Muscle layer of duodenum (tissue), 2 donors: ENCODE results near the gene SIL1.

Experiments used
- H3K27ac ChIP-seq: one replicate; pipeline ENCODE4 v1.7.0; 2013; ENCODE audit warnings: mild to moderate bottlenecking, low read length
- H3K27me3 ChIP-seq: one replicate; pipeline ENCODE4 v1.7.0; 2013; ENCODE audit warnings: low read depth, mild to moderate bottlenecking, control low read depth, low read length
- H3K36me3 ChIP-seq, 2 donors: one replicate each; pipeline ENCODE4 v1.7.0; 2013; ENCODE audit warnings: low read length in 2 of 2, control low read depth in 1 of 2, mild to moderate bottlenecking in 1 of 2; ENCODE audit not compliant: insufficient read depth in 2 of 2, control insufficient read depth in 1 of 2
- H3K4me1 ChIP-seq, 2 donors: one replicate each; pipeline ENCODE4 v1.7.0; 2013; ENCODE audit warnings: low read length in 2 of 2, mild to moderate bottlenecking in 2 of 2, control low read depth in 1 of 2, moderate library complexity in 1 of 2; ENCODE audit not compliant: insufficient read depth in 2 of 2, control insufficient read depth in 1 of 2
- H3K4me3 ChIP-seq, 2 donors: one replicate each; pipeline ENCODE4 v1.7.0; 2013; ENCODE audit warnings: low read length in 2 of 2, low read depth in 1 of 2, mild to moderate bottlenecking in 1 of 2
- H3K9me3 ChIP-seq, 2 donors: one replicate each; pipeline ENCODE4 v1.7.0; 2013; ENCODE audit warnings: low read length in 2 of 2, control low read depth in 1 of 2, mild to moderate bottlenecking in 1 of 2; ENCODE audit not compliant: control insufficient read depth in 1 of 2
- donor health status: healthy.

SIL1 gene

GRCh38 chr5:138964647-138965201, 233.4 kb downstream of the SIL1 start:
- H3K36me3 ChIP-seq, result no peaks in the 10 kb centered on the region
- H3K4me1 ChIP-seq, result no peaks in the 10 kb centered on the region
- H3K27me3 ChIP-seq, result no peaks in the 10 kb centered on the region
- no peaks in the 10 kb centered on the region for H3K9me3 ChIP-seq
- no peak overlapping the region for H3K4me3 ChIP-seq
- H3K27ac ChIP-seq, result no peak overlapping the region

DNA sequence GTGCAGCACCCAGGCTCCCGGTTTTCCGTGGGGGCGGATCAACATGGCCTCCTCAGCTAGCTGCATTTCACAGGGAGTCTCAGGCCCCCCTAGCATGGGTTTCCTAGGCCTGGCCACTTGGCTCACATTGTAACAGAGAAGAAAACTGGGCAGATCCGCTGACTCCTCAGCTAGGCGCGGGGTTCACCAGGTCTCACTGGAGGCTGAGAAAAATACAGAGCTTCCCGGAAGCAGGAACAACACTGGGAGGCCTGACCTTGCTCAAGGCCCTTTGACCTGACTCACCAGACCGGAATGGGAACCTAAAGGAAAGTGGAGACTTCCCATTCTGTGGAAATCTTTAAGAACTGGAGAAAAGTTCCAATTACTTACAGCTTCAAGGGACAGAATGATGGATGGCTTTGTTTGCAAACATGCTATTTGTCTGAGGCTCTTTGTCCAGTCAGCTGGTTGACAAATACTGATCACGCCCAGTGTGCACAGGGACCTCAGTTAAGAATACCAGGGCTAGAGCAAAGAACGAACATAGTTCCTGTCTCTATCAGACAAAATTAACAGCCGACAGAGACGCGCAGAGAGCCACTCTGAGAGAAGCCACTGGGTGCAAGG, 234.3 kb downstream of the SIL1 start:
- H3K27me3 ChIP-seq, result no peaks in the 10 kb centered on the region
- no peak overlapping the region for H3K4me3 ChIP-seq
- no peaks in the 10 kb centered on the region for H3K36me3 ChIP-seq
- H3K27ac ChIP-seq, result no peak overlapping the region
- no peaks in the 10 kb centered on the region for H3K4me1 ChIP-seq
- H3K9me3 ChIP-seq, result no peaks in the 10 kb centered on the region

DNA sequence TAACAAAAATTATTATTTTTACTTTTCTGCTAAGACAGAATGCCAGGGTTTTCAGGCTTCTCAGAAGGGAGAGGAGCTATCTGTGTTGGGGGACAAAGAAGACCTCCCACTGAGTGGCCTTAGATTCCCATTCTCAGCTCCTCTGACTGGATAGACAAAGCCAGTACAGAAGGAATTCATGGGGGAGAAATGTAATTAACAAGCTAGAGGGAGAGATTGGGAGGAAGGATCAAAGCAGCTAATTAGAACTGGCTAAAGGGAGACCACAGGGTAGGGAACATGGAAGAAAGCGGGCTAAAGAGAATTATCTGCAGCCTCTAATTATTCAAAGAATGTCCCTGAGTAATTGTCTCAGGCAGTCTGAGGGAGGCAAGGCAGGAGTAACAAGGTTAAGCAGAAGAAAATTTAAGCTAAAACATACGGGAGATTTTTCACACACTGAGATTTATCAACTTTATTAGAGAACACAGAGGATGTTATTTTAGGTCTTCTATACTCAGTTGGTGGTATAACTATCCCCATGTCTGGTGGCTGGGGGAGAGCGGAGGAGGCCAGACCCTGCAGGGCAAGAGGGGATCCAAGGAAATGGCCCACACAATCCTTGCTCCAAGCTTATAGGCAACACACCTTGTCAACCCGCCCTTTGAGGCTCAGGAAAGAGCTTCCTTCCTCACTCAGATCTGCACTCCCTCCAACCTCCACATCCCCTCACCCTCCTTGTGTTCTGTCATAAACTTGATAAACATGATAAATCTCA, 235.4 kb downstream of the SIL1 start:
- Histone ChIP-seq H3K4me1 (no peaks in the 10 kb centered on the region), H3K36me3 (no peaks in the 10 kb centered on the region), H3K27me3 (no peaks in the 10 kb centered on the region), H3K9me3 (no peaks in the 10 kb centered on the region), H3K4me3 (no peak overlapping the region), H3K27ac (no peak overlapping the region)

DNA sequence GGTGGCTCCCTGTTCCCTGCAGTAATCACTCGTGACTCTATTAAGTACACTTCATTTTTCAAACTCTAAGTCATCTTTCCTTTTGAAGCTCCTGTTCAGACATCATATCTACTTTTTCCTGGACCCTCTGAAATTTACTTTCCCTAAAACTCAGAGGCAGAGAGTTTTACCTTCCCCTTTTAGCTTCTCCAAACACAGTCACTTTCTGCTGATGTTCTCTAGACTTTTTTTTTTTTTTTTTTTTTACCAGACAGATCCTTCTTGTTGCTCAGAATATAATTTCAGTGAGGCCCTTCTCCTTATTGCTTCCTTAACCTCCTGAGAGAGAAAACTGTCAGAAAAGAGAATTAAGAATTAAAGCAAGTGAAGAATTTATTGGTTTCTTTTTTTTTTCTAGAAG, 236.4 kb downstream of the SIL1 start:
- no peaks in the 10 kb centered on the region for H3K27me3 ChIP-seq
- no peaks in the 10 kb centered on the region for H3K36me3 ChIP-seq
- H3K9me3 ChIP-seq, result no peaks in the 10 kb centered on the region
- H3K4me1 ChIP-seq, result no peaks in the 10 kb centered on the region
- no peak overlapping the region for H3K4me3 ChIP-seq
- no peak overlapping the region for H3K27ac ChIP-seq

GRCh38 chr5:138961221-138961620, 236.9 kb downstream of the SIL1 start:
- Histone ChIP-seq H3K4me3 (no peak overlapping the region), H3K27me3 (no peaks in the 10 kb centered on the region), H3K27ac (no peak overlapping the region), H3K4me1 (no peaks in the 10 kb centered on the region), H3K9me3 (no peaks in the 10 kb centered on the region), H3K36me3 (no peaks in the 10 kb centered on the region)

GRCh38 chr5:138960145-138960692, 237.9 kb downstream of the SIL1 start:
- H3K4me1 ChIP-seq, result peaks cover 5% of the 10 kb centered on the region in 2 donors
- no peaks in the 10 kb centered on the region for H3K27me3 ChIP-seq
- H3K4me3 ChIP-seq, result no peak overlapping the region
- no peak overlapping the region for H3K27ac ChIP-seq
- H3K36me3 ChIP-seq, result no peaks in the 10 kb centered on the region
- H3K9me3 ChIP-seq, result no peaks in the 10 kb centered on the region

DNA sequence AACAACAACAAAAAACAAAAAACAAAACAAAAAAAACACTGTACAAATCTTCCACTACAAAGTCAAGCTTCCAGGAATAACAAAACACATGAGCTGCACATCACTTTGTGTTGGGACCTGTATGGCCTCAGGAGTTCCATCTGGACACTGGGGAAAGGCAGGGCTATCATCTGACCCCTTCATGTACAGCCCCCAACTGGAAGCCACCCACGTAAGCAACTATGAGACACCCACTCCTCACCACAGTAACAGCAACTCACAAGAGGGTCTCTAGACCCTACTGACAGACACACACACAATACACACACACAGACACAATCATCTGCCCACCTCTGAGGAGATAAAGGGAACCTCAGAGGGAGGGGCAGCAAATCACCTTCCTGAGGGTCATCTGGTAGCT, 241.4 kb downstream of the SIL1 start:
- no peaks in the 10 kb centered on the region for H3K9me3 ChIP-seq
- no peak overlapping the region for H3K4me3 ChIP-seq
- peaks cover 22 to 36% of the 10 kb centered on the region in 2 donors for H3K4me1 ChIP-seq
- H3K27ac ChIP-seq, result no peak overlapping the region
- H3K27me3 ChIP-seq, result no peaks in the 10 kb centered on the region
- H3K36me3 ChIP-seq, result no peaks in the 10 kb centered on the region

DNA sequence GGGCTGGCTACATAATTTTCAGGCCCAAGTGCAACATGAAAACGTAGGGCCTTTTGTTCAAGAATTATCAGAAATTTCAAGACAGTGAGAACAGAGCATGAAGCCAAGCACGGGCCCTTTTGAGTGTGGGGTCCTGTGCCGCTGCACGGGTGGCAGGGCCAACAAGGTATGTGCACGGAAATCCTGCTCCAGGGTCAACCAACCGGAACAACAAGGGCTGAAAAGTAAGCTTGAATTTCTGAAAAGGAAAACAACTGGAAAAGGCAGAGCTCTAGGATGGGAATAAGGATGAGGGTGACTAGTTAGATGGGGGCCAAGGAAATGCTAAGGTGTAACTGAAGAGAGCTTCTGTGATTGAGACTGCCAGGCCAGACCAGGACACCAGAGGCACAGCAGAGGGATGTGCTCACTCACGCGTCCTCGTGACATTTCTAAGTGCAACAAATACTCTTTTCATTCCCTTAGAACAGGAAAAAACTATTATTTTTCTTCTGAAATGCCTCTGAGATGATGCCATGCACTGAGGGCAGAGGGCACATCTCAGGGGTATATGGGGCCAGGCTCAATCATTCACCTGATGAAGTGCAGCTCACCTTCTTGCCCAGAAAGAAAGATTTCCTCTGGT, 242.4 kb downstream of the SIL1 start:
- H3K27me3 ChIP-seq, result no peaks in the 10 kb centered on the region
- peaks cover 22 to 36% of the 10 kb centered on the region in 2 donors for H3K4me1 ChIP-seq
- H3K4me3 ChIP-seq, result no peak overlapping the region
- H3K27ac ChIP-seq, result no peak overlapping the region
- no peaks in the 10 kb centered on the region for H3K9me3 ChIP-seq
- no peaks in the 10 kb centered on the region for H3K36me3 ChIP-seq

- no peaks in the 10 kb centered on the region for H3K36me3 ChIP-seq
- H3K4me3 ChIP-seq, result no peak overlapping the region
- peaks cover 22 to 36% of the 10 kb centered on the region in 2 donors for H3K4me1 ChIP-seq
- no peaks in the 10 kb centered on the region for H3K27me3 ChIP-seq
- no peaks in the 10 kb centered on the region for H3K9me3 ChIP-seq
- no peak overlapping the region for H3K27ac ChIP-seq
Measured at GRCh38 chr5:138955013-138955660, 243.0 kb downstream of the SIL1 start.

GRCh38 chr5:138954257-138955012, 243.7 kb downstream of the SIL1 start:
- no peak overlapping the region for H3K27ac ChIP-seq
- no peaks in the 10 kb centered on the region for H3K27me3 ChIP-seq
- peaks cover 22 to 36% of the 10 kb centered on the region in 2 donors for H3K4me1 ChIP-seq
- H3K9me3 ChIP-seq, result no peaks in the 10 kb centered on the region
- no peaks in the 10 kb centered on the region for H3K36me3 ChIP-seq
- H3K4me3 ChIP-seq, result no peak overlapping the region
